MCF 10A (cell line): ENCODE results near the gene ARID5B. TPM values are rescaled to one million over a fixed set of nuclear protein-coding genes. Genes with fewer than 3 reads are reported as not detected.

Experiments
- BruUV-seq: library from RNA; stranded (reverse); fragments of 400-500 nt; replicated peaks from 2 replicates; lab custom pipeline; 2021; lab: Mats Ljungman, UMichigan
- CTCF ChIA-PET: fragments of 300-600 bp; sonication (Branson Sonifier 250); formaldehyde crosslinking; extraction: SDS; loops from one replicate; lab custom pipeline; 2021; ENCODE audit warnings: antibody characterized with exemption, inconsistent platforms; lab: Yijun Ruan, JAX
- POLR2A ChIA-PET: fragments of 300-600, 350-650 bp; sonication (Branson Sonifier 250); formaldehyde crosslinking; extraction: SDS; loops from one replicate; lab custom pipeline; 2020; ENCODE audit warnings: antibody characterized with exemption, inconsistent platforms; lab: Yijun Ruan, JAX
- DNase-seq: peaks from one replicate; pipeline ENCODE4 v3.0.0-alpha.2; 2018; ENCODE audit not compliant: unreplicated experiment
- H3K27ac Mint-ChIP-seq: one replicate; pipeline ENCODE4 v1.8.0; 2022; ENCODE audit warnings: mild to moderate bottlenecking, low read depth, mixed read lengths; ENCODE audit not compliant: unreplicated experiment
- H3K27me3 Mint-ChIP-seq: one replicate; pipeline ENCODE4 v1.8.0; 2022; ENCODE audit warnings: mixed read lengths; ENCODE audit not compliant: insufficient read depth, unreplicated experiment
- H3K36me3 Mint-ChIP-seq: one replicate; pipeline ENCODE4 v1.8.0; 2022; ENCODE audit warnings: mild to moderate bottlenecking, moderate library complexity, mixed read lengths; ENCODE audit not compliant: insufficient read depth, unreplicated experiment
- H3K4me1 Mint-ChIP-seq: one replicate; pipeline ENCODE4 v1.8.0; 2022; ENCODE audit warnings: mixed read lengths; ENCODE audit not compliant: insufficient read depth, unreplicated experiment
- H3K4me3 Mint-ChIP-seq: one replicate; pipeline ENCODE4 v1.8.0; 2022; ENCODE audit warnings: mild to moderate bottlenecking, moderate library complexity, mixed read lengths; ENCODE audit not compliant: unreplicated experiment
- H3K9me3 Mint-ChIP-seq: one replicate; pipeline ENCODE4 v1.8.0; 2022; ENCODE audit warnings: mixed read lengths; ENCODE audit not compliant: unreplicated experiment
- CTCF ChIP-seq: fragments of 200-600 bp; IDR thresholded peaks from one replicate; pipeline ENCODE4 v1.8.0; 2022; ENCODE audit warnings: antibody characterized with exemption, mild to moderate bottlenecking; ENCODE audit not compliant: unreplicated experiment
- intact Hi-C: fragments of 100-400 bp; cut with micrococcal nuclease; formaldehyde crosslinking; loops from 2 replicates; pipeline ENCODE4 v1.14.1; 2022
- total RNA-seq: library from RNA; stranded (reverse); gene quantifications from 2 replicates; pipeline ENCODE4 v1.2.3, GENCODE V29; 2022

Gene ARID5B
- total RNA-seq, 1 experiment from 2014 or later, result 12.2 TPM

DNA sequence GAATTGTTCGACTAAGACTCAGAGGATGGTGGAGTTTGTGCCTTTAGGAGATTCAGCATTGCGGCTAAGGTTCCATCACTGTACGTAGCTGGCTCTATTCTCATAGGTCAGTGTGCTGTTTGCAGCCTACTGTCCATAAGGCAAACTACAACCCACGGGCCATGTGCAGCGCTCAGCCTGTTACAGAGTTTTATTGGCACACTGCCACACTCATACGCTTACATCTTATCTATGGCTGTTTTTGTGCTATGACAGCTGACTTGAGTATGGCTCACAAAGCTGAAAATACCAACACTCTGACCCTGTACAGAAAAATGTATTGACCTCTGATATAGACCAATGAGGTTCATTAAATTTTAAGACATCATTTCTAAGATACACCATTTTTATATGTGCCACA lies 114.5 kb downstream of the ARID5B start:
- H3K4me3 Mint-ChIP-seq, result no peak overlapping the region
- ChIA-PET POLR2A (no interaction called here), CTCF (no interaction called here)
- no peak overlapping the region for H3K27ac Mint-ChIP-seq
- no peak for DNase-seq
- BruUV-seq, result no TSS peak
- H3K4me1 Mint-ChIP-seq, result peaks cover 15% of the 10 kb centered on the region
- peaks cover 11% of the 10 kb centered on the region for H3K36me3 Mint-ChIP-seq
- H3K9me3 Mint-ChIP-seq, result no peaks in the 10 kb centered on the region
- no peaks in the 10 kb centered on the region for H3K27me3 Mint-ChIP-seq
- intact Hi-C loops, result no loop called here
- TF ChIP-seq CTCF, result no peak

GRCh38 chr10:62016623-62017490 lies 115.4 kb downstream of the ARID5B start:
- Mint-ChIP-seq H3K4me1 (peaks cover 15% of the 10 kb centered on the region), H3K36me3 (peaks cover 11% of the 10 kb centered on the region), H3K9me3 (no peaks in the 10 kb centered on the region), H3K27me3 (no peaks in the 10 kb centered on the region), H3K4me3 (no peak overlapping the region), H3K27ac (no peak overlapping the region)
- no TSS peak for BruUV-seq
- intact Hi-C loops, result no loop called here
- ChIA-PET POLR2A (no interaction called here), CTCF (interaction anchor here (0.6 kb wide), 1 partner anchor 19 kb away, joined by 3 read pairs; no protein-coding TSS in a partner anchor)
- DNase-seq, result no peak
- TF ChIP-seq CTCF, result no peak

- TF ChIP-seq CTCF, result no peak
- CTCF ChIA-PET, result interaction anchor here (0.6 kb wide), 1 partner anchor 19 kb away, joined by 3 read pairs; no protein-coding TSS in a partner anchor
These were observed 116.0 kb downstream of the ARID5B start for GRCh38 chr10:62017491-62017870.

DNA sequence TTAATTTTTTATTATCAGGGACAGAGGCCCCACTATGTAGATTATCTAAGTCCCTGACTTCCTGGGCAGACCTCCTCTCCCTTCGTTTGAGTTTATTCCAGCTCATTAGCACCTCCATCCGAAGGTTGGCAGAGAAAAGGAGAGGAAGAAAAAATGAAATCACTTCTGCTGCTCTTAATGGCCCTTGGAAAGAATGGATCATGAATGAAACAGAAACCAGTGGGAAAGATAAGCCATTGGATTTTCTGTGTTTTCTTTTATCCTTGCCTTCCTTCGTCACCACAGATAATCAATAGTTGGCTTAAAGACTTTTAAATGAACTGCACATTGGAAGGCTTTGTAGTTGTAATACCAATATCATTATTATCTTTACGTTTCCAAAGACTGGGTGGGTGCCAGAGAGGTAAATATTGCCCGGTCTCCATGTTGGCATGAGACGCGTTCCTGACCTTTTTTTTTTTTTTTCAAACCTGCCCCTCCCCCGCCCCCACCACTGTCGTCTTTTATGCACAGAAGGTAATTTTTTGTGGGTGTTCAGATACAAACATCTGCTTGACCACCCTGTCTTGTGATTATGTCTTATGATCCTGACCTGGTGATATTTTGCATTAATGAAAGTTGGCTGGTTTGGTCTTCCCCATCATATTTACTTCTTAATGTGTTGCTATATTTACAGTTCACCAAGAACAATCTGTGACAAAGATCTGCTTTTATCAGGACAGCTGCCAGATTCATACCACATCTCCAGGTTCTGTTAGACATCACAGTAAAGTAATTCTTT lies 116.8 kb downstream of the ARID5B start:
- Mint-ChIP-seq H3K27ac (no peak overlapping the region), H3K27me3 (no peaks in the 10 kb centered on the region), H3K9me3 (peaks cover 3% of the 10 kb centered on the region), H3K4me3 (no peak overlapping the region), H3K4me1 (peaks cover 15% of the 10 kb centered on the region), H3K36me3 (peaks cover 11% of the 10 kb centered on the region)
- no TSS peak for BruUV-seq
- no peak for TF ChIP-seq CTCF
- CTCF ChIA-PET, result no interaction called here
- intact Hi-C loops, result no loop called here
- DNase-seq, result no peak
- POLR2A ChIA-PET, result interaction anchor here (0.6 to 5.7 kb wide), 4 partner anchors 15 to 79 kb away, joined by 3 to 34 read pairs (median 4); no protein-coding TSS in a partner anchor

More at GRCh38 chr10:62017491-62017870, 116.0 kb downstream of the ARID5B start:
- Mint-ChIP-seq H3K9me3 (no peaks in the 10 kb centered on the region), H3K36me3 (peaks cover 11% of the 10 kb centered on the region), H3K4me3 (no peak overlapping the region), H3K4me1 (peaks cover 15% of the 10 kb centered on the region), H3K27ac (no peak overlapping the region), H3K27me3 (no peaks in the 10 kb centered on the region)
- DNase-seq, result no peak
- POLR2A ChIA-PET, result interaction anchor here (0.6 kb wide), 1 partner anchor 22 kb away, joined by 4 read pairs; no protein-coding TSS in a partner anchor
- no TSS peak for BruUV-seq
- intact Hi-C loops, result no loop called here
